ENCODE measurements around the gene ZAP70. TPM values are rescaled to one million over a fixed set of nuclear protein-coding genes. Genes with fewer than 3 reads are reported as not detected.

Gene ZAP70
- total RNA-seq, 1 experiment from 2014 or later: 0.61 TPM

GRCh38 chr2:97733341-97734035, 20.1 kb downstream of the ZAP70 start (continued):
- TF ChIP-seq PRDM15 (CRISPR knock-in tag; IDR thresholded peaks at IDR 0.05) (no peak), ZNF416 (CRISPR knock-in tag; IDR thresholded peaks at IDR 0.05) (no peak), ZNF121 (CRISPR knock-in tag; IDR thresholded peaks at IDR 0.05) (no peak), FOXJ3 (CRISPR knock-in tag; IDR thresholded peaks at IDR 0.05; ENCODE audit: borderline replicate concordance) (no peak), ERG (CRISPR knock-in tag; IDR thresholded peaks at IDR 0.05) (no peak)

- H3K4me1 Mint-ChIP-seq: no peaks in the 10 kb centered on the region
- TF ChIP-seq CREM (CRISPR knock-in tag; IDR thresholded peaks at IDR 0.05) (no peak), ELF4 (CRISPR knock-in tag; IDR thresholded peaks at IDR 0.05; ENCODE audit: low read depth) (no peak), TCF7 (CRISPR knock-in tag; IDR thresholded peaks at IDR 0.05; ENCODE audit: low read depth) (no peak), ZNF671 (CRISPR knock-in tag; IDR thresholded peaks at IDR 0.05) (no peak), MXD4 (CRISPR knock-in tag; IDR thresholded peaks at IDR 0.05; ENCODE audit: borderline replicate concordance) (no peak), ERG (CRISPR knock-in tag; IDR thresholded peaks at IDR 0.05) (no peak), ZNF121 (CRISPR knock-in tag; IDR thresholded peaks at IDR 0.05) (no peak), NR3C1 (CRISPR knock-in tag; conservative IDR thresholded peaks at IDR 0.05; ENCODE audit: low read depth) (no peak), SP1 (CRISPR knock-in tag; conservative IDR thresholded peaks at IDR 0.05) (no peak), TEAD1 (CRISPR knock-in tag; IDR thresholded peaks at IDR 0.05) (no peak), ZNF219 (CRISPR knock-in tag; IDR thresholded peaks at IDR 0.05; ENCODE audit: borderline replicate concordance) (no peak)
- TF ChIP-seq, protein P1, sequence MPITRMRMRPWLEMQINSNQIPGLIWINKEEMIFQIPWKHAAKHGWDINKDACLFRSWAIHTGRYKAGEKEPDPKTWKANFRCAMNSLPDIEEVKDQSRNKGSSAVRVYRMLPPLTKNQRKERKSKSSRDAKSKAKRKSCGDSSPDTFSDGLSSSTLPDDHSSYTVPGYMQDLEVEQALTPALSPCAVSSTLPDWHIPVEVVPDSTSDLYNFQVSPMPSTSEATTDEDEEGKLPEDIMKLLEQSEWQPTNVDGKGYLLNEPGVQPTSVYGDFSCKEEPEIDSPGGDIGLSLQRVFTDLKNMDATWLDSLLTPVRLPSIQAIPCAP (CRISPR knock-in tag; IDR thresholded peaks at IDR 0.05): no peak
- TF ChIP-seq, protein P2, sequence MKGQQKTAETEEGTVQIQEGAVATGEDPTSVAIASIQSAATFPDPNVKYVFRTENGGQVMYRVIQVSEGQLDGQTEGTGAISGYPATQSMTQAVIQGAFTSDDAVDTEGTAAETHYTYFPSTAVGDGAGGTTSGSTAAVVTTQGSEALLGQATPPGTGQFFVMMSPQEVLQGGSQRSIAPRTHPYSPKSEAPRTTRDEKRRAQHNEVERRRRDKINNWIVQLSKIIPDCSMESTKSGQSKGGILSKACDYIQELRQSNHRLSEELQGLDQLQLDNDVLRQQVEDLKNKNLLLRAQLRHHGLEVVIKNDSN (CRISPR knock-in tag; IDR thresholded peaks at IDR 0.05): no peak
- TF ChIP-seq, protein P3, sequence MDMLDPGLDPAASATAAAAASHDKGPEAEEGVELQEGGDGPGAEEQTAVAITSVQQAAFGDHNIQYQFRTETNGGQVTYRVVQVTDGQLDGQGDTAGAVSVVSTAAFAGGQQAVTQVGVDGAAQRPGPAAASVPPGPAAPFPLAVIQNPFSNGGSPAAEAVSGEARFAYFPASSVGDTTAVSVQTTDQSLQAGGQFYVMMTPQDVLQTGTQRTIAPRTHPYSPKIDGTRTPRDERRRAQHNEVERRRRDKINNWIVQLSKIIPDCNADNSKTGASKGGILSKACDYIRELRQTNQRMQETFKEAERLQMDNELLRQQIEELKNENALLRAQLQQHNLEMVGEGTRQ (CRISPR knock-in tag; IDR thresholded peaks at IDR 0.05): no peak
- TF ChIP-seq, protein P4, sequence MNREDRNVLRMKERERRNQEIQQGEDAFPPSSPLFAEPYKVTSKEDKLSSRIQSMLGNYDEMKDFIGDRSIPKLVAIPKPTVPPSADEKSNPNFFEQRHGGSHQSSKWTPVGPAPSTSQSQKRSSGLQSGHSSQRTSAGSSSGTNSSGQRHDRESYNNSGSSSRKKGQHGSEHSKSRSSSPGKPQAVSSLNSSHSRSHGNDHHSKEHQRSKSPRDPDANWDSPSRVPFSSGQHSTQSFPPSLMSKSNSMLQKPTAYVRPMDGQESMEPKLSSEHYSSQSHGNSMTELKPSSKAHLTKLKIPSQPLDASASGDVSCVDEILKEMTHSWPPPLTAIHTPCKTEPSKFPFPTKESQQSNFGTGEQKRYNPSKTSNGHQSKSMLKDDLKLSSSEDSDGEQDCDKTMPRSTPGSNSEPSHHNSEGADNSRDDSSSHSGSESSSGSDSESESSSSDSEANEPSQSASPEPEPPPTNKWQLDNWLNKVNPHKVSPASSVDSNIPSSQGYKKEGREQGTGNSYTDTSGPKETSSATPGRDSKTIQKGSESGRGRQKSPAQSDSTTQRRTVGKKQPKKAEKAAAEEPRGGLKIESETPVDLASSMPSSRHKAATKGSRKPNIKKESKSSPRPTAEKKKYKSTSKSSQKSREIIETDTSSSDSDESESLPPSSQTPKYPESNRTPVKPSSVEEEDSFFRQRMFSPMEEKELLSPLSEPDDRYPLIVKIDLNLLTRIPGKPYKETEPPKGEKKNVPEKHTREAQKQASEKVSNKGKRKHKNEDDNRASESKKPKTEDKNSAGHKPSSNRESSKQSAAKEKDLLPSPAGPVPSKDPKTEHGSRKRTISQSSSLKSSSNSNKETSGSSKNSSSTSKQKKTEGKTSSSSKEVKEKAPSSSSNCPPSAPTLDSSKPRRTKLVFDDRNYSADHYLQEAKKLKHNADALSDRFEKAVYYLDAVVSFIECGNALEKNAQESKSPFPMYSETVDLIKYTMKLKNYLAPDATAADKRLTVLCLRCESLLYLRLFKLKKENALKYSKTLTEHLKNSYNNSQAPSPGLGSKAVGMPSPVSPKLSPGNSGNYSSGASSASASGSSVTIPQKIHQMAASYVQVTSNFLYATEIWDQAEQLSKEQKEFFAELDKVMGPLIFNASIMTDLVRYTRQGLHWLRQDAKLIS (CRISPR knock-in tag; IDR thresholded peaks at IDR 0.05; ENCODE audit: borderline replicate concordance): no peak
- no peaks in the 10 kb centered on the region for H3K36me3 Mint-ChIP-seq
- peaks cover 11% of the 10 kb centered on the region for H3K9me3 Mint-ChIP-seq
- no peak overlapping the region for H3K4me3 Mint-ChIP-seq
- CTCF ChIA-PET: interaction anchor here (1.4 to 1.8 kb wide), 2 partner anchors 14 to 34 kb away, joined by 4 to 5 read pairs; no protein-coding TSS in a partner anchor
- ATAC-seq (no peak), DNase-seq (ENCODE audit: low spot score) (no peak)
- H3K27ac Mint-ChIP-seq: no peak overlapping the region
- POLR2A ChIA-PET: interaction anchor here (0.6 kb wide), 1 partner anchor 27 kb away, joined by 3 read pairs; no protein-coding TSS in a partner anchor
- no peaks in the 10 kb centered on the region; the same call in 1 of the 2 replicates for H3K27me3 Mint-ChIP-seq (ENCODE audit: low read depth)
Observed at GRCh38 chr2:97734061-97735051, 21.0 kb downstream of the ZAP70 start.

All from WTC11 (cell line).